Panc1 (cell line): ENCODE measurements around the gene RBPJL. TPM values are rescaled to one million over a fixed set of nuclear protein-coding genes. Genes with fewer than 3 reads are reported as not detected.

Source experiments
- ATAC-seq: fragments of 200-7000 bp; cut with Tn5 transposase; 2 replicates; pipeline ENCODE4 v1.9.1; 2020; ENCODE audit warnings: mild to moderate bottlenecking, moderate library complexity
- BruUV-seq: library from RNA; stranded (reverse); fragments of 400-500 nt; replicated peaks from 2 replicates; lab custom pipeline; 2021; lab: Mats Ljungman, UMichigan
- CTCF ChIA-PET: fragments of 300-600 bp; sonication (Branson Sonifier 250); formaldehyde crosslinking; loops from one replicate; lab custom pipeline; 2022; ENCODE audit warnings: antibody characterized with exemption; lab: Charles Lee
- POLR2A ChIA-PET: fragments of 300-600 bp; sonication (Branson Sonifier 250); formaldehyde crosslinking; loops from one replicate; lab custom pipeline; 2022; ENCODE audit warnings: antibody characterized with exemption; lab: Charles Lee
- DNase-seq: peaks from one replicate; pipeline ENCODE4 v3.0.0-alpha.2; 2010; ENCODE audit warnings: low read depth, low spot score
- H3K27ac ChIP-seq: 2 replicates; pipeline ENCODE4 v1.5.1; 2011; ENCODE audit warnings: mild to moderate bottlenecking, low read length, inconsistent platforms
- H3K27me3 ChIP-seq: fragments of 200-500 bp; sonication (Bioruptor generic); 2 replicates; pipeline ENCODE4 v1.6.0; 2014; ENCODE audit warnings: low read length, inconsistent platforms; ENCODE audit not compliant: control insufficient read depth, insufficient read depth
- H3K36me3 ChIP-seq: fragments of 200-500 bp; sonication (Bioruptor generic); 2 replicates; pipeline ENCODE4 v1.5.1; 2014; ENCODE audit warnings: inconsistent platforms, mild to moderate bottlenecking, low read length, moderate library complexity; ENCODE audit not compliant: control insufficient read depth, insufficient read depth
- H3K4me1 ChIP-seq: 2 replicates; pipeline ENCODE4 v1.5.1; 2011; ENCODE audit warnings: inconsistent platforms, mild to moderate bottlenecking, low read length, moderate library complexity; ENCODE audit not compliant: control insufficient read depth, insufficient read depth
- H3K4me3 ChIP-seq, 2 experiments: 2 replicates each; pipeline ENCODE4 v1.5.1; 2011 to 2012; ENCODE audit warnings: low read depth in 2 of 2, low read length in 2 of 2, mild to moderate bottlenecking in 2 of 2, inconsistent platforms in 1 of 2, moderate library complexity in 1 of 2
- H3K9me3 ChIP-seq: fragments of 200-500 bp; sonication (Bioruptor generic); 2 replicates; pipeline ENCODE4 v1.5.1; 2014; ENCODE audit warnings: low read depth, mild to moderate bottlenecking, inconsistent platforms, low read length, moderate library complexity; ENCODE audit not compliant: control insufficient read depth, insufficient read depth
- CTCF ChIP-seq: fragments of 450-650 bp; IDR thresholded peaks from 2 replicates; pipeline ENCODE4 v1.5.1; 2017; ENCODE audit warnings: mild to moderate bottlenecking
- POLR2AphosphoS5 ChIP-seq: IDR thresholded peaks from 2 replicates; pipeline ENCODE4 v1.6.1; 2012; ENCODE audit warnings: mild to moderate bottlenecking, low read depth, low read length, moderate library complexity
- REST ChIP-seq, 2 experiments: IDR thresholded peaks; 2 replicates each; pipeline ENCODE4 v1.6.1; 2011 to 2012; ENCODE audit warnings: low read depth in 2 of 2, control low read depth in 1 of 2, low read length in 1 of 2, mild to moderate bottlenecking in 1 of 2, moderate library complexity in 1 of 2; ENCODE audit not compliant: insufficient read depth in 1 of 2
- SIN3A ChIP-seq: IDR thresholded peaks from 2 replicates; pipeline ENCODE4 v1.6.1; 2012; ENCODE audit warnings: low read depth, mild to moderate bottlenecking, low read length, moderate library complexity, borderline replicate concordance; ENCODE audit not compliant: insufficient read depth
- TCF7L2 ChIP-seq: IDR thresholded peaks from 2 replicates; pipeline ENCODE4 v1.6.1; 2011; ENCODE audit warnings: mild to moderate bottlenecking, low read depth, low read length, inconsistent platforms
- in situ Hi-C: cut with HindIII; loops from 2 replicates; pipeline ENCODE4 v1.10.0; 2016; ENCODE audit warnings: low sequenced_read_pairs, low pct_unique_long_range_greater_than_20kb
- intact Hi-C: fragments of 100-400 bp; cut with micrococcal nuclease; formaldehyde crosslinking; loops from one replicate; pipeline ENCODE4 v1.10.0; 2022; ENCODE audit not compliant: unreplicated experiment
- total RNA-seq: library from RNA; stranded (reverse); gene quantifications from one replicate; pipeline ENCODE4 v1.2.1, GENCODE V29; 2021; ENCODE audit not compliant: unreplicated experiment

RBPJL gene
- total RNA-seq, 1 experiment from 2014 or later, result 0.18 TPM

- ChIA-PET CTCF (interaction anchor here (0.5 to 1.4 kb wide), 3 partner anchors 20 to 40 kb away, joined by 3 to 16 read pairs (median 5); partner anchors contain the start of gene SYS1), POLR2A (no interaction called here)
- in situ Hi-C loops (no loop called here), intact Hi-C loops (no loop called here)
- Histone ChIP-seq H3K36me3 (no peaks in the 10 kb centered on the region), H3K9me3 (no peaks in the 10 kb centered on the region), H3K4me3 (peak overlapping the region; percentile 18 to 94), H3K27me3 (no peaks in the 10 kb centered on the region), H3K27ac (peak overlapping the region; percentile 83), H3K4me1 (peaks cover 97% of the 10 kb centered on the region)
- DNase-seq (no peak), ATAC-seq (peak; percentile 47)
- no peak; the same call in 1 of the 2 replicates for TF ChIP-seq POLR2AphosphoS5
- TF ChIP-seq SIN3A, result 0 out of 2 replicates have a peak, but pooled peaks have one; percentile 37
- no peak for TF ChIP-seq TCF7L2
- BruUV-seq, result no TSS peak
Measured at GRCh38 chr20:45341939-45342854, 35.6 kb downstream of the RBPJL start.

GRCh38 chr20:45342855-45343531, 36.4 kb downstream of the RBPJL start:
- H3K4me3 ChIP-seq, result peak overlapping the region; percentile 18 to 94
- ATAC-seq (no peak), DNase-seq (no peak)
- H3K4me1 ChIP-seq, result peaks cover 89% of the 10 kb centered on the region
- CTCF ChIA-PET, result no interaction called here
- TF ChIP-seq CTCF (no peak), POLR2AphosphoS5 (peak; percentile 34; the same call in 1 of the 2 replicates), TCF7L2 (peak; percentile 42; the same call in 1 of the 2 replicates)
- intact Hi-C loops, result no loop called here
- H3K27ac ChIP-seq, result peak overlapping the region; percentile 83
- in situ Hi-C loops, result no loop called here
- no peaks in the 10 kb centered on the region for H3K27me3 ChIP-seq
- H3K36me3 ChIP-seq, result no peaks in the 10 kb centered on the region
- no peaks in the 10 kb centered on the region for H3K9me3 ChIP-seq
- POLR2A ChIA-PET, result interaction anchor here (1.5 kb wide), 1 partner anchor 20 kb away, joined by 5 read pairs; the partner anchor contains the start of gene SYS1
- BruUV-seq, result no TSS peak

- POLR2A ChIA-PET, result interaction anchor here (0.6 to 1.5 kb wide), 2 partner anchors 11 to 19 kb away, joined by 3 to 5 read pairs; partner anchors contain the start of gene SYS1
- CTCF ChIA-PET, result no interaction called here
- Histone ChIP-seq H3K9me3 (no peaks in the 10 kb centered on the region), H3K4me1 (peaks cover 84% of the 10 kb centered on the region), H3K4me3 (peak overlapping the region; percentile 18 to 94), H3K36me3 (no peaks in the 10 kb centered on the region), H3K27ac (peak overlapping the region; percentile 83), H3K27me3 (no peaks in the 10 kb centered on the region)
- BruUV-seq, result no TSS peak
- intact Hi-C loops (no loop called here), in situ Hi-C loops (no loop called here)
- ATAC-seq, result peak; percentile 19; the same call in 1 of the 2 replicates
- no peak for DNase-seq
- TF ChIP-seq REST (IDR thresholded peaks at IDR 0.05; ENCODE audit: insufficient read depth in 1 of 2, low read depth in 2 of 2, low read length in 1 of 2), result no peak
Measured at GRCh38 chr20:45343532-45344167, 37.0 kb downstream of the RBPJL start.
